H1 (cell line): Measurements from ENCODE around the gene SLC38A1.

Experiments used
- ATF2 ChIP-seq: IDR thresholded peaks from 2 replicates; pipeline ENCODE4 v1.6.1; 2012; ENCODE audit warnings: low read length, inconsistent platforms
- BACH1 ChIP-seq: IDR thresholded peaks from 2 replicates; pipeline ENCODE4 v1.6.1; 2012; ENCODE audit warnings: low read length, improper control_type of control experiment
- CHD2 ChIP-seq: IDR thresholded peaks from 2 replicates; pipeline ENCODE4 v1.6.1; 2012; ENCODE audit warnings: low read length, improper control_type of control experiment
- CTCF ChIP-seq, 3 experiments: IDR thresholded peaks; 1 replicate in 2 of 3; 2 replicates in 1 of 3; pipeline versions ENCODE4 v1.5.1 to v1.6.1; 2011; ENCODE audit warnings: low read length in 3 of 3, mild to moderate bottlenecking in 3 of 3, inconsistent platforms in 2 of 3, low read depth in 1 of 3, moderate library complexity in 1 of 3; ENCODE audit not compliant: insufficient read depth in 1 of 3; ENCODE audit errors: control extremely low read depth in 1 of 3
- MAX ChIP-seq: IDR thresholded peaks from 2 replicates; pipeline ENCODE4 v1.6.1; 2012; ENCODE audit warnings: inconsistent platforms
- POLR2A ChIP-seq, 2 experiments: IDR thresholded peaks; 1 replicate in 1 of 2; 2 replicates in 1 of 2; pipeline ENCODE4 v1.6.1; 2011; ENCODE audit warnings: low read depth in 2 of 2, low read length in 2 of 2, mild to moderate bottlenecking in 2 of 2; ENCODE audit errors: control extremely low read depth in 1 of 2
- POLR2AphosphoS5 ChIP-seq: IDR thresholded peaks from 2 replicates; pipeline ENCODE4 v1.6.1; 2011; ENCODE audit warnings: low read depth, low read length
- RAD21 ChIP-seq, 2 experiments: IDR thresholded peaks in 1 of 2; conservative IDR thresholded peaks in 1 of 2; 2 replicates each; pipeline ENCODE4 v1.6.1; 2011; ENCODE audit warnings: low read depth in 2 of 2, low read length in 2 of 2, improper control_type of control experiment in 1 of 2, inconsistent platforms in 1 of 2, mild to moderate bottlenecking in 1 of 2, moderate library complexity in 1 of 2
- TCF12 ChIP-seq: IDR thresholded peaks from 2 replicates; pipeline ENCODE4 v1.6.1; 2011; ENCODE audit warnings: low read depth, mild to moderate bottlenecking, low read length
- YY1 ChIP-seq: IDR thresholded peaks from 2 replicates; pipeline ENCODE4 v1.6.1; 2011; ENCODE audit warnings: low read depth, mild to moderate bottlenecking, low read length

GRCh38 chr12:46300910-46301309, 32.1 kb upstream of the SLC38A1 start:
- TF ChIP-seq TCF12 (0 out of 2 replicates have a peak, but pooled peaks have one; percentile 9), CTCF (IDR thresholded peaks at IDR 0.05; ENCODE audit: control extremely low read depth in 1 of 3, insufficient read depth in 1 of 3, low read depth in 1 of 3, low read length in 3 of 3) (no peak), CHD2 (no peak), YY1 (no peak), ATF2 (no peak), BACH1 (no peak), POLR2A (IDR thresholded peaks at IDR 0.05; ENCODE audit: control extremely low read depth in 1 of 2, low read depth in 2 of 2, low read length in 2 of 2) (no peak), MAX (no peak), RAD21 (IDR thresholded peaks at IDR 0.05 in 1 of 2, conservative IDR thresholded peaks at IDR 0.05 in 1 of 2; ENCODE audit: low read depth in 2 of 2, low read length in 2 of 2) (no peak), POLR2AphosphoS5 (no peak)
